Ureter (tissue), 1 donor: Measurements from ENCODE around the gene USP54. TPM values are rescaled to one million over a fixed set of nuclear protein-coding genes. Genes with fewer than 3 reads are reported as not detected.

ENCODE experiments used
- DNase-seq: peaks from one replicate; pipeline ENCODE4 v3.0.0-alpha.2; 2020; ENCODE audit warnings: low spot score
- total RNA-seq: library from RNA; stranded (reverse); gene quantifications from one replicate; pipeline ENCODE4 v1.2.4, GENCODE V29; 2023
- donor health status: DM: yes; HTN: yes; CAD: no.

The USP54 gene
- total RNA-seq, 1 donor from 2014 or later: 124 TPM

DNA sequence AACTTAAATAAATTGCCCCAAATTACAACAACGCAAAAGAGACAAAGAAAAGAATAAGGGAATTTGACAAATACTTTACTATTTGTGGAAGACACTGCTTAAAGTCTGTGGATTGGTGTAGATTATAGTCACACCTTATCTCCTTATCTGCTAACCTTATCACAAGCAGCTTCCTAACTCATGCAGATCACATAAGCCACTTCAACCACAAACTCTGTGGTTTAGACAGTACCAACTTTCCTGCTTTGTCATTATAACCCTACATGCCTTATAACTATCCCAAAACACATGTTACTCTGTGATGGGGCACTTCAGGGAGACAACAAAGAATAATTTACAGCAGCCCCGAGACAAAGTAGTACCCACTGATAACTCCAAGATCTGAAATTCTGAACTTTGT is 53.9 kb downstream of the USP54 start:
- DNase-seq: no peak

DNA sequence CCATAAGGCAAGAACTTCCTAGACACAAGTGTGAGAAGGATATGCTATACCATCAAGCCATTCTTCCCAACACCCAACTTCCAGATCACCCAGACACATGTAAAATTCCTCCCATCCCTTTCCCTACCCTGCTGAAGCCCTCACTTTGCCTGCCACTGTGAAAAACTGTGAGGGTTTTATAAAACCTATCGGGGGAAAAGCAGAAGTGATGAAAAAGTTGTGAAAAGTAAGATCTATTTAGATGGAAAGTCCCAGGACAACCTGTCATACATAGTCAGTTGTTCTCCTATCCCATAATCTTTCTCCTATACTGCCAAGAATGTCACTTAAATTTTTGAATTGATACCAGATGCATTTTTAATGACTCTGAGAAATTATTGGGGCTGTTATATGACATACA is 56.3 kb downstream of the USP54 start:
- DNase-seq: no peak

DNA sequence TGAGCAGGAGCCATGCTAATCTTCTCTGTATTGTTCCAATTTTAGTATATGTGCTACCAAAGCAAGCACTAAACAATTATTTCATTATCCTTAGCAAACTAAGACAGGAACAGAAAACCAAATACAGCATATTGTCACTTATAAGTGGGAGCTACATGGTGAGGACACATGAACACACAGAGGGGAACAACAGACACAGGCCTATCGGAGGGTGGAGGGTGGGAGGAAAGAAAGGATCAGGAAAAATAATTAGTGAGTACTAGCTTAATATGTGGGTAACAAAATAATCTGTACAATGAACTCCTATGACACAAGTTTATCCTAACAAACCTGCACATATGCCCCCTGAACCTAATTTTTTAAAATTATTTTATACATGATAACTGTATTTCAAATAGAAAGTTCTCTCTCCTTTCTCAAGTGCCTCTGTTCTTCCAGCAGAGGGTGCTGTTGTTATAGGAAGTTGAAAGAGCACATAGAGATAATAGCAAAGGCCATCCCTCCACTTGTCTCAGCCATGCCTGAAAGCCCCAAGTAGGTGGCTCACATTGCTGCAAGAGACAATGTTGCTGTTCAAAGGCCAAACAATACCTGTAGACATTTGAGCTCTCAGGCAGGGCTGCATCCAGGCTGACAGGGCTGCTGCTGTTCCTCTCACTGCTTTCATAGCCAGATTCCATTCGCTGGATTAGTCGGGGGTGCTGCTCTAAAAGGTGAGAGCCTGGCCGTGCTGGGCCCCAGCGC is 61.9 kb downstream of the USP54 start:
- peak; percentile 50 for DNase-seq

DNA sequence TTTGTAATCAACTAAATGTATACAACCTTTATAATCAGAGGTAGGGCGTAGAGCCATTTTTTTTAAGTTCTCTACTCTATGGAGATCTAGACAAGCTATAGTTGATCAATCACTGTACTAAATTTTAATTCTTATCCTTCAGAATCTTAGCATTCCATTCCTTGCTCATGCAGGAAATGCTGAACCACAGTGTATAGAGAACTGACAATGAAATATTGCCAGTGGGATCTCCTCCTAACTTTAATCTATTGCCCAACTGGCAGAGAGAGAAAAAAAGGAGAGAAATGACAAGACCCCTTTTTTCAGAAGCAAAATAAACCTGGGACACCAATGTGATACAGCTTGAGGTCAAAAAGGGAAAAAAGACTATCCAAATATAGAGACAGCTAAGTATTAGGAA is 68.9 kb downstream of the USP54 start:
- no peak for DNase-seq

DNA sequence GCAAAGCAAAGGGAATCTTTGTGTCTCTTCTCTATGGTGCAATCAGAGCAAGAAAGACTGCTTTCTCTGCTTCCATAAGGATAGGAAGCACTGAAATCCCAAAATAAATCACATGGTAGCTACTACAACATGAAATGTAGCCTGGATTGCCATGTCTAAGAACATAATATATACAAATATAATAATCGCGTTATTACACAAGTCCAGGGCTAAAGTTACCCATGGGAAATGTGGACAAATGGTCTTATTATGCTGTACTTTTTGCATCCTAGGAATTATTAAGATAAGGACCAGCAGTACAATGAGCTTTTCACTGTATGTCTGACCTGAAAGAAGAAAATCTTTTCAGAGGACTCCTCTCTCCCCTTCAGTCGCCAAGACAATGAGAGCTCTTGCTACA is 71.8 kb downstream of the USP54 start:
- no peak for DNase-seq

DNA sequence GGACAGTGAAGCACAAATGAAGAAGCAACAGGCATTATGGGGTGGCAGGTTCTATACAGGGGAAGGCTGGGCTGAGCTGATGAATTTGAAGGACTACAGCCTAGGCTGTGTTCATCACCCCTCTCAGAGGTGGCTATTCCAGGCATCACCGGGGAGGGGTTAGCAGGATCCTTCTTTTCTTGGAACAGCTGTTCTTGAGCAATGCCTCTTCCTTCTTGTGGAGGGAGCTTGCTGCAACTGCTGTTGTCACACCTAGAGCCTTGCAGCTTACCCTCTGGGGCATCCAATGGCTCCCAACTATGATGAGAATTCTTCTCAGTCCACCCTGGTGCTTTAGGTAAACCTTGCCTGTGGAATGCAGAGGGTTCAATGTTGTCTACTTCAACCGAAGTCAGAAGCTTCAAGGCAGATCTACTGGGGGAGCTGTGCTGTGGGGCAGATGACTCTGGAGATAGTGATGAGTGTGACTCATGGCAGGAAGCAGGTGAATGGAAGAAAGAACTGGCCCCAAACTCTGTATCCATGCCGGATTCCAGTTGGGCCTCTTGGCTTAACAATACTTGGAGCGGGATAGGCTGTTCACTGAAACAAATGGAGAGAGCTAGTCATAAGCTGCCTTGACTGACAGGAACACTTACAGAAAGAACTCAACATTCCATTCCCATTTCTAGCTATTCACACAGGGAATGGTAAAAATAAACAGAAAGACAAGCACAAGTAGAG is 73.8 kb downstream of the USP54 start:
- no peak for DNase-seq

DNA sequence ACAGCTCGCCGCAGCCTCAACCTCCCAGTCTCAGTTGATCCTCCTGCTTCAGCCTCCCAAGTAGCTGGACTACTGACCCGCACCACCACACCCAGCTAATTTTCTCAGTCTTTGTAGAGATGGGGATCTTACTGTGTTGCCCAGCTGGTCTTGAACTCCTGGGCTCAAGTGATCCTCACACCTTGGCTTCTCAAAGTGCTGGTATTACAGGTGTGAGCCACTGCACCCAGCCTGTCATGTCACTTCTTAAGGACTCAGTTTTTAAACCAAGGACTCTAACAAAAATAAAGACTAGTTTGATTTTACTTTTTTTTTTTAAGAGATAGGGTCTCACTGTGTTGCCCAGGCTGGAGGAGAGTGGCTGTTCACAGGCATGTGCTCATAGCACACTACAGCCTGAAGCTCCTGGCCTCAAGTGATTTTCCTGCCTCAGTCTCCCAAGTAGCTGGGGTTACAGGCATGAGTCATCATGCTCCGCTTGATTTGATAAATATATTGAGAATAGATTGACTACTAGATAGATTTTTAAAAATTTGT is 78.9 kb downstream of the USP54 start:
- no peak for DNase-seq

DNA sequence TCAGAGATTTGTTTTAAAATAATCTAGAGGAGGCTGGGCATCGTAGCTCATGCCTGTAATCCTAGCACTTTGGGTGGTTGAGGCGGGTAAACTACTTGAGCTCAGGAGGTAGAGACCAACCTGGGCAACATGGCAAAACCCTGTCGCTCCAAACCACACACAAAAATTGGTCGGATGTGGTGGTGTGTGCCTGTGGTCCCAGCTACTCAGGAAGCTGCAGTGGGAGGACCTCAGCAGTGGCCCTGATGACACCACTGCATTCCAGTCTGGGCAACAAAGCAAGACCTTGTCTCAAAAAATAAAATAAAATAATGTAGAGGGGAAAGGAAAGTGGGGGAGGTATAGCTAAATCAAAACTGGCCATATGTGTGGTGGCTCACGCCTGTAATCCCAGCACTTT is 81.4 kb downstream of the USP54 start:
- DNase-seq: no peak

DNA sequence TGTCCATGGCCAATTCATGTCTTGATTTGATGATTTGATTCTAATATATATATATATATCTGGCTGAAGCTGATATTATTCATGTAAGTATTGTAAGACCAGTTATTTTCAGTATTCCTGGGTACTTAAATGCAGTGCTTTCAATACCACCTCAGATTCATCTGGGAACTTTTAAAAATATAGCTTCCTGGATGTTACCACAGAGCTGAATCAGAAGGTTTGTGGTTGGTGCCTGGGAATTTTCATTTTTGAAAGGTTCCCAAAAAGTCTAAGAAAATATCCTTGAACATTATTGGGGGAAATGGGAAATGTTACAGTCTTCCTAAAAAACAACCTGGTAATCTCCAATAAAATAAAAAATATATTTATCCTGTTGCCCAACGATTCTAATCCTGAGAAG is 84.7 kb downstream of the USP54 start:
- no peak for DNase-seq

DNA sequence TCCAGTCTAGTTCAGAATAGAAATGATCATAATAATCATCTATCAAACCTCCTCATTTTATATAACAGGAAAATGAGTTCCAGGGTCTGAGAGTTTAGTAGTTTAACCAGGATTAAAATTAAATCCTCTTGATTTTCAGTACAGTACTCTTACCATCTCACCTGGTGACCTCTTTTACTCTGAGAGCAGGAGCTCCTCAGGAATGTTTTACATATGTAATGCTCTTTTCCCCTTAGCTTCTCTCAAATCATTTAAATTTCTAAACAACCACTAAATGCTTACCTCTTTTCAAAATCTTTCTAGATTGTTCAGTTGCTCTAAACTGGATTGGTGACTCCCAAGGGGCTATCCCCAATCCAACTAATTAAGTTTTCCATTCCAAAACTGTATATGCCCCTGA is 85.1 kb downstream of the USP54 start:
- no peak for DNase-seq

DNA sequence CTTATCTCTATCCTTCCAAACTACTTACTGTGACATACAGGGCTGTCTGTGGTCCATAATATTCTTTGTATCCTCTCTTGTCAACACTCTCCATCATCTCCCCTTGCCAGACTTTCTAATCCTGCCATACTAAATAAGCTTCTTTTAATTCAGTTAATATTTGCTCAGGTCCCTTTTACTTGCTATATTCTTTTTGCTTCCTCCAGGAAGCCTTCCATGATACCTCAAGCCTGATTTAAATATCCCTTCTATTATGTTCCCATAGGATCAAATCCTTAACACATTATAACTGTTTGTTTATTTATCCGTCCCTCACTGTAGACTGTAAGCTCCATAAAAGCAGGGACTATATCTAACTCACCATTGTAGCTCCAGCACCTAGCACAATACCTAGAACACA is 88.1 kb downstream of the USP54 start:
- no peak for DNase-seq

DNA sequence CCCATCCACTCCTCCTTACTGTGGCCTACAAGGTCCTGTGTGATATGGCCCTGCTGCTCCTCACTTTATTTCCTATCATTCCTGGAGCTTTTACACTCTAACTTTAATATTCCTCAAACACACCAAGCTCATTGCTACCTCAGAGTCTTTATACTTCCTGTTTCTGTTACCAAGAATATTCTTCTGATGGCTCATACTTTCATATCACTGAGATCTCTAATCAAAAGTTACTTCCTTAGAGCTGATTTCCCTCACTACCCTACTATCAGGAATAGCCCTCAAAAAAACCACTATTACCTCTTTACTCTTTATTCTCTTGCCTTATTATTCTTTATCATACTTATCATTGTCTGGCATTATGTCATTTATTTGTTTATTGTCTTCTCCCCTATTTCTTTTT is 89.5 kb downstream of the USP54 start:
- no peak for DNase-seq

DNA sequence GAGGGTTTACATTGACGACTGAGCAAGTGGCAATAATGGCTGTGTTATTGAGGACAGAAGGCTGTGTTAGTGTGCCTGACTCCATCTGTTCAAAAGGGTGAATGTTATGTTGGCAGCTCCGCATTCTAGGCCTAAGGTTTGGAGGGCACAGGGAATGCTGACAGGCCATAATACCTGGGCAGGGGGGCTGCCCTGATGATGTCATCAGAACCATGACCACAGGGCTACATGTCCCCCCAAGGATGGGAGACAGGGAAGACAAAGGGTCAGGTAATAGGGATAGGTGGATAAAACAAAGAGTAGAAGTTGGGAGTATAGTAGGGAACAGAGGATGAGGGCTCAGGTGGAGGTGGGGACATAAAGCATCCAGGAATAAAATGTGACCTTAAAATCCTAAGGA is 93.5 kb downstream of the USP54 start:
- DNase-seq: no peak

DNA sequence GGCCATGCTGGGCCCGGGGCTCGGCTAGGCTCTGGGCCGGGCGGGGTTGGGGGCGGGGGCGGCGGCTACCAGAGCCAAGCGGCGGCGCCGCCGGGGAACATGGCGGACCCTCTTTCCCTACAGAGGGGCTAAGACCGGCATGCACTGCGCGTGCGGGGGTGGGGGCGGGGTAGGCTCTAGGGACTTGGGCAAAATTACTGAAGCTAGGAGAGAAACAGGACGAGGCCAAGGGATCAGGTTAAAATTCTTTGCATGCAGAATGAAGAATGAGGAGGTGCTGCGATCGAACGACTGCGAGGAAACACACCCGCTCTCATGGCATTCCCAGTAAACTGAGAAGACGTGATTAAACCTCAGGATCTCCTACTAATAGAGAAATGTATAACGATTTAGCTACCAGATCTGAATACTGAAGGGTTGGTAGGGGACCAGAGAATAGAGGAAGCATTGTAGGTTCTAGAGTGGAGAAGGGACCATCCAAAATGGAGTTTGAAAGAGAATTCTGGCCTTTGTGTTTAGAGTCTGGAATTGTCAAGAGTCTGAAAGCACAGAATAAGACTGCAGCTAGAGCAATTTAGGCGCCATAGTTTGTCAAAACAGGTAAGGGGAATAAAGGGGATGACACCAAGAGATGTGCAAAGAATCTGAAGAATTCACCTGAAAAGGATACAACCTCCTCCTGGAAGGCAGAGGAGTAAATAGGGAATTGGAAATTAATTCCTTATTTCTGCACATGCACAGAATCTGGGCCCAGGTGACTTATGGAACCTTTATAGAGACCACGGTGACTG is 95.1 kb downstream of the USP54 start, which contains the start of gene PPP3CB:
PPP3CB (minus strand) TSS at position 141 of the 791 bp plus-strand sequence; CDS start at position 6, 135 bp downstream.
- peak; percentile 94 for DNase-seq

DNA sequence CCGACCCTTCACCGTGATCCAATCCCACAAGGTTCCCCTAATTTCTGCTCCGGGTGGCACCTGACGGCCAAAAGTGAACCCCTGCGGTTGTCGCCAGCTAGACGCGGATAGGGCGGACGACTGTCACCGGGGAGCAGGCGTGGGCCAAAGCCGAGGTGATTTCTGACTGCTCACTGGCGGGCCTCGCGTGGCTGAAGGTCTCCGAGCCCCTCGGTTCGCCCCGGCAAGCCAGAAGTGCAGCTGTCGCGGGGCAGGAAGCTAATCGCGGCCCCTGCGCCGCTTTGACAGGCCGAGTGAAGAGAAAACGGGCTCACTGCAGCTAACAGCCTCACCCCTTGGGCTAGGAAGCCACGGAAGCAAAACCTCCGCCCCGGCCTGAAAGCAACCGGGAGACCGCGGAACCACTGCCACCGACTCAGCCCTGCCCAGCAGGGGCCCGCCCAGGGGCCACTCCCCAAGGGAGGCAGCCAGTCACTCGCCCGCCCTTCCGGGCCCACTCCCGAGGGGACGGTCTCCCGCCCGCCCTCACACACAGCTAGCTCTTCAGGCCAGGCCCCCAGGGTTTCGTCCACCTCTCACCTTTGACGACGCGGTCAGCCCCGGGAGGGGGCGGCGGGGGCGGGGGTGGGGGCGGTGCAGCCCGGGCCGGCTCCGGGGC is 95.8 kb downstream of the USP54 start:
- DNase-seq: peak; percentile 92

DNA sequence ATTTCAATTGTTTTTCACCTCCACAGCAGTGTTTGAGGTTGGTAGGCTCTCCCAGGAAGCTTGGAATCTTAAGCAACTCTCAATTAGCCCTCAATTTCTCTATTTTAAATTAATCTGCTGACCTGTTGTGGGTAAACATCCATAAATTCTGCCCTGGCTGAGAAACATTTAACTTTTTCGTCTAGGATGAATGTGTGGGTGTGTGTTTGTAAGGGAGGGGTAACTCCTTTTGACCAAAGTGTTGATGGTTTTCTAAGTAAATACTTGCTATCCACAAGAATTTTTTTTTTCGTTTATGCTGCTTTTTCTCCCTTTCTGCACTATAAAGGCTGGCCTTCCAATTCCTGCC is 96.3 kb downstream of the USP54 start:
- DNase-seq: no peak

DNA sequence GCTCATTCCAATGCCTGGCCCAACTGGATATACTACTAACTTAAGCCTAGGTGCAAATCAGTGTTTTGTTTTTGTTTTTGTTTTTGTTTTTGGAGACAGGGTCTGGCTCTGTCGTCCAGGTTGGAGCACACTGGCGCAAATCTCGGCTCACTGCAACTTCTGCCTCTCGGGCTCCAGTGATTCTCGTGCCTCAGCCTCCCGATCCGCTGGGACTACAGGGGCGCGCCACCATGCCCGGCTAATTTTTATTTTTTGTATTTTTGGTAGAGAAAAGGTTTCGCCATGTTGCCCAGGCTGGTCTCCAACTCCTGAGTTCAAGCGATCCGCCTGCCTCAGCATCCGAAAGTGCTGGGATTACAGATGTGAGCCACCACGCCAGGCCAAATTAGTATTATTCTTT is 96.9 kb downstream of the USP54 start:
- DNase-seq: no peak

DNA sequence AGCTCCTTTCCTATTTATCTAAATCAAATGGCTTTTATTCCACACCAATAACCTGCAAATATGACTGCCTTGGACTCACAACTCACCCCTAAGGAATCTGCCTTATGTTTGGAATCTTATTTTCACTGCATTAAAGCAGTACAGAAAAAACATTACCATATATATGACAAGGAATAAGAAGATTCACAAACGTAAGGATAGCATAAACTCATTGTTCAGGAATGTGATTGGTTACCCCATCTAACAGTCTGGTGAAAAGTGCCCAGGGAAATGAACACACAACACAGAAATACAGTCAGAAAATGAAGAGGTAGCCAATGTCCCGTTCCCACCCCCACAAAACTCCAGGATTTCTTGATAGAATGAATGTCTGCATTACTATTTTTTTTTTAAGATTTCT is 97.4 kb downstream of the USP54 start:
- DNase-seq: no peak

DNA sequence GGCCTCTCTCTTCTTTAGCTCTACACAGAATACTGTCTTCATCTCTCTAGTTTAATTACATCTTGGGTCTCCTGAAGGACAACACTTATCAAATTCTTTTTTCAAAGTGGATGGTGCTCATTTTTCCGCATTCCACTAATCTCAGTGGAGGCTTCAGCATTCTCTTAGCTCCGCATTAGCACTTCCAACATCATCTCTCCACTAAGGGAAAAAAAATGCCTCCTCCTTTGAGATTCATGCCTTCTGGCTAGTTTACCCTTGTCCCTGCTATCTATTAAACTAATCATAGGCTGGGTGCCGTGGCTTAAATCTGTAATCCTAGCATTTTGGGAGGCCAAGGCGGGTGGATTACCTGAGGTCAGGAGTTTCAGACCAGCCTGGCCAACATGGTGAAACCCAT is 104.5 kb downstream of the USP54 start:
- no peak for DNase-seq

DNA sequence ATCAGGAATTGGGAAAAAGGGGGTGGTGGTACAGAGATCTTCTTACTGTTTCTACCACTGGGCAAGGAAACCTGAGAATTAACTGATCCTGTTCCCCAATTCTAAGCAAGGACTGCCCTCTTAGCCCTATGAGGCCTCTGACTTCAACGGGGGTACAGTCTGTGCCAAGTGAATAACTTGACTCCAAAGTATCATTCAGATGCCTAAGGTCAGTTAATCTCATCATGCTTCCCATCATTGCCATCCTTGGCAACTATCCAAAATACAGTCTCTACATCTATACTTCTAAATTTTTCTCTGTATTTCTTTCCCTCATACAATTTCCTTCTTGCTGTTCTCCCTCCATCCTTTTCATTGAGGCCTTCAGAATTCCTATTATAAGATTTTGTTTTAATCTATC is 105.8 kb downstream of the USP54 start:
- no peak for DNase-seq

DNA sequence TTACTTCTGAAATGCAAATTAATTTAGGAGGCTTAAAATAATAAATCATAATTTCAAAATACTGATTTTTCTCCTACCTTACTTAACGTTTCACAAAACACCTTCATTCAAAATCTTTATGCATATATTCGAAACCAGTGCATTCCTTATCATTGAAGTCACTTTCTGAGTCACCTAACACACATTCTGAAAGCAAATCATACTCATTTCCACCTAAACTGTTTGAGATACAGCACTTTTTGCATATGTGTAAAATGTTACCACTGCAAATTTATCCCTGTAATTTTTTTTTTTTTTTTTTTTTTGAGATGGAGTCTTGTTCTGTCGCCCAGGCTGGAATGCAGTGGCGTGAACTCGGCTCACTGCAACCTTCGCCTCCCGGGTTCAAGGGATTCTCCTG is 111.0 kb downstream of the USP54 start:
- DNase-seq: no peak

DNA sequence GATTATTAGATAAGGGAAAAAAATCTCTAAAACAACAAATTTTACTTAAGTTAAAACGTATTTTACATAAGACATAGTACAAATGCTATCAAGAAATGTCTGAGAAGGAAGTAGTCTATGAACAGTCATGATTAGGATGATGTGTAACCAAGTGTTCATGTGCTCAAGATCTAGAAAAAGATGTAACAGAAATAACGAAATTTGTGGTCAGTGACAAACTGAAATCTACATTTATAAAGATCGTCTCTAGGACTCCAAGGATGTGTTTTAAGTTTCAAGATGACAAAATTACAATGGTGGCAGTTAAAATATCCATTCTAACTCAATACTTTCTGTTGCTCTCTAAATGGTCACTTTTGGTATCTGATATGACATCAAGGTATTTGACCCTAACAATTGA is 112.5 kb downstream of the USP54 start:
- no peak for DNase-seq
